Measurements from ENCODE around the gene MYO1E.

Gene MYO1E

GRCh38 chr15:59258317-59258716 is 114.4 kb downstream of the MYO1E start:
- no peak for TF ChIP-seq CTCF (IDR thresholded peaks at IDR 0.05; ENCODE audit: low read length, missing control alignments)
- DNase-seq (ENCODE audit: low read depth), result no peak
- no peak overlapping the region for H3K4me3 ChIP-seq (replicated peaks; ENCODE audit: low read depth, low read length)

- TF ChIP-seq CTCF (IDR thresholded peaks at IDR 0.05; ENCODE audit: low read length, missing control alignments), result no peak
- H3K4me3 ChIP-seq (replicated peaks; ENCODE audit: low read depth, low read length), result no peak overlapping the region
- no peak for DNase-seq (ENCODE audit: low read depth)
Observed at GRCh38 chr15:59257140-59257539, 115.5 kb downstream of the MYO1E start.

- no peak for DNase-seq (ENCODE audit: low read depth)
- no peak overlapping the region for H3K4me3 ChIP-seq (replicated peaks; ENCODE audit: low read depth, low read length)
- TF ChIP-seq CTCF (IDR thresholded peaks at IDR 0.05; ENCODE audit: low read length, missing control alignments), result no peak
Observed at GRCh38 chr15:59256482-59256881, 116.2 kb downstream of the MYO1E start.

- TF ChIP-seq CTCF (IDR thresholded peaks at IDR 0.05; ENCODE audit: low read length, missing control alignments), result no peak
- no peak for DNase-seq (ENCODE audit: low read depth)
- no peak overlapping the region for H3K4me3 ChIP-seq (replicated peaks; ENCODE audit: low read depth, low read length)
Observed at GRCh38 chr15:59255680-59256336, 116.9 kb downstream of the MYO1E start.

GRCh38 chr15:59252137-59252536 is 120.5 kb downstream of the MYO1E start:
- no peak overlapping the region for H3K4me3 ChIP-seq (replicated peaks; ENCODE audit: low read depth, low read length)
- TF ChIP-seq CTCF (IDR thresholded peaks at IDR 0.05; ENCODE audit: low read length, missing control alignments), result no peak
- DNase-seq (ENCODE audit: low read depth), result no peak

- H3K4me3 ChIP-seq (replicated peaks; ENCODE audit: low read depth, low read length), result no peak overlapping the region
- DNase-seq (ENCODE audit: low read depth), result no peak
- no peak for TF ChIP-seq CTCF (IDR thresholded peaks at IDR 0.05; ENCODE audit: low read length, missing control alignments)
Observed at GRCh38 chr15:59251001-59251845, 121.4 kb downstream of the MYO1E start.
